Endothelial cell of umbilical vein (primary cell): ENCODE measurements around the gene NR3C1. TPM values are rescaled to one million over a fixed set of nuclear protein-coding genes. Genes with fewer than 3 reads are reported as not detected.

ENCODE experiments used
- BruUV-seq: library from RNA; stranded (reverse); fragments of 400-500 nt; replicated peaks from 2 replicates; lab custom pipeline; 2021; lab: Mats Ljungman, UMichigan
- CTCF ChIA-PET: fragments of 300-600, 350-600 bp; sonication (Branson Sonifier 250); formaldehyde crosslinking; loops from one replicate; lab custom pipeline; 2021; ENCODE audit warnings: antibody characterized with exemption, inconsistent platforms; lab: Charles Lee
- POLR2A ChIA-PET: fragments of 300-600, 350-600 bp; sonication (Branson Sonifier 250); formaldehyde crosslinking; loops from one replicate; lab custom pipeline; 2021; ENCODE audit warnings: antibody characterized with exemption, inconsistent platforms; lab: Charles Lee
- DNase-seq: peaks from one replicate; pipeline ENCODE4 v3.0.0-alpha.2; 2011; ENCODE audit warnings: low read depth, low spot score
- FAIRE-seq: peaks from 2 replicates; lab custom pipeline; 2011; peaks lifted over from hg19 to GRCh38; lab: Jason Lieb, UNC
- H2AFZ ChIP-seq: 2 replicates; pipeline ENCODE4 v1.6.0; 2012; ENCODE audit warnings: low read depth, low read length, control low read depth, inconsistent platforms
- H3K27ac ChIP-seq: 2 replicates; pipeline ENCODE4 v1.5.1; 2011; ENCODE audit warnings: low read depth, mild to moderate bottlenecking, control low read depth, low read length, moderate library complexity; ENCODE audit not compliant: insufficient read depth
- H3K27me3 ChIP-seq, 2 experiments: 2 replicates each; pipeline versions ENCODE4 v1.6.0 to v1.6.1; 2011; ENCODE audit warnings: low read length in 2 of 2, mixed read lengths in 1 of 2; ENCODE audit not compliant: control insufficient read depth in 2 of 2, insufficient read depth in 2 of 2
- H3K36me3 ChIP-seq, 2 experiments: 2 replicates in 1 of 2; 3 replicates in 1 of 2; pipeline ENCODE4 v1.5.1; 2011; ENCODE audit warnings: low read length in 2 of 2, mild to moderate bottlenecking in 1 of 2, moderate library complexity in 1 of 2; ENCODE audit not compliant: control insufficient read depth in 2 of 2, insufficient read depth in 2 of 2; ENCODE audit errors: extremely low read depth in 1 of 2
- H3K4me1 ChIP-seq: 3 replicates; pipeline ENCODE4 v1.5.1; 2011; ENCODE audit warnings: mild to moderate bottlenecking, low read length; ENCODE audit not compliant: control insufficient read depth, insufficient read depth; ENCODE audit errors: extremely low read depth
- H3K4me2 ChIP-seq: 2 replicates; pipeline ENCODE4 v1.6.1; 2011; ENCODE audit warnings: low read length, control low read depth, mixed read lengths; ENCODE audit not compliant: insufficient read depth
- H3K4me3 ChIP-seq, 3 experiments: fragments of 200-600 bp in 1 of 3; sonication (generic), shearing (Covaris generic) in 1 of 3; replicated peaks in 1 of 3; 2 replicates each; pipeline ENCODE4 v1.5.1; 2011 to 2016; ENCODE audit warnings: control low read depth in 3 of 3, low read length in 3 of 3, mild to moderate bottlenecking in 2 of 3, inconsistent platforms in 1 of 3, low read depth in 1 of 3, moderate library complexity in 1 of 3; ENCODE audit not compliant: insufficient read depth in 1 of 3
- H3K79me2 ChIP-seq: 2 replicates; pipeline ENCODE4 v1.6.0; 2012; ENCODE audit warnings: low read length, inconsistent platforms; ENCODE audit not compliant: control insufficient read depth, insufficient read depth
- H3K9ac ChIP-seq: replicated peaks from 2 replicates; pipeline ENCODE3; 2011; ENCODE audit warnings: low read length, control low read depth; ENCODE audit not compliant: insufficient read depth; ENCODE audit errors: extremely low read depth
- H3K9me1 ChIP-seq: replicated peaks from 3 replicates; pipeline ENCODE4 v1.6.0; 2011; ENCODE audit warnings: mild to moderate bottlenecking, low read length; ENCODE audit not compliant: control insufficient read depth, insufficient read depth; ENCODE audit errors: extremely low read depth
- H3K9me3 ChIP-seq: replicated peaks from 2 replicates; pipeline ENCODE4 v1.5.1; 2012; ENCODE audit warnings: low read length, inconsistent platforms; ENCODE audit not compliant: control insufficient read depth, insufficient read depth
- H4K20me1 ChIP-seq: replicated peaks from 2 replicates; pipeline ENCODE3; 2011; ENCODE audit warnings: mild to moderate bottlenecking, low read length; ENCODE audit not compliant: control insufficient read depth, insufficient read depth; ENCODE audit errors: extremely low read depth
- CTCF ChIP-seq, 2 donors: IDR thresholded peaks; 1 replicate in 1 of 2; 2 replicates in 1 of 2; pipeline ENCODE4 v1.5.1; 2011; ENCODE audit warnings: low read length in 2 of 2, mild to moderate bottlenecking in 2 of 2, moderate library complexity in 2 of 2, control low read depth in 1 of 2, inconsistent platforms in 1 of 2, low read depth in 1 of 2; ENCODE audit not compliant: insufficient read depth in 1 of 2; ENCODE audit errors: extremely low read depth in 1 of 2
- EZH2 ChIP-seq: IDR thresholded peaks from 2 replicates; pipeline ENCODE4 v1.6.1; 2012; ENCODE audit warnings: borderline replicate concordance, low read depth, mild to moderate bottlenecking, moderate library complexity, low read length, inconsistent platforms; ENCODE audit not compliant: severe bottlenecking
- GATA2 ChIP-seq: IDR thresholded peaks from 2 replicates; pipeline ENCODE4 v1.7.0; 2011; ENCODE audit warnings: low read depth, mild to moderate bottlenecking, moderate library complexity, mixed read lengths, low read length; ENCODE audit not compliant: insufficient read length, insufficient read depth
- JUN ChIP-seq: IDR thresholded peaks from 2 replicates; pipeline ENCODE4 v1.6.1; 2011; ENCODE audit warnings: borderline replicate concordance, low read depth; ENCODE audit not compliant: insufficient read length, insufficient read depth
- POLR2A ChIP-seq: IDR thresholded peaks from 2 replicates; pipeline ENCODE4 v1.6.1; 2012; ENCODE audit warnings: low read depth, mild to moderate bottlenecking, control low read depth, low read length
- POLR2AphosphoS5 ChIP-seq: IDR thresholded peaks from 2 replicates; pipeline ENCODE4 v1.6.1; 2012; ENCODE audit warnings: low read depth, mild to moderate bottlenecking, control low read depth, low read length, moderate library complexity; ENCODE audit not compliant: insufficient read depth
- dilution Hi-C: fragments of 300-500 bp; cut with MboI; formaldehyde crosslinking; loops from one replicate; pipeline ENCODE4 v1.15.0; 2019; ENCODE audit warnings: low sequenced_read_pairs; ENCODE audit not compliant: extremely low pct_ligation_motif_present
- intact Hi-C: fragments of 100-400 bp; cut with micrococcal nuclease; formaldehyde crosslinking; loops from one replicate; pipeline ENCODE4 v1.10.0; 2022
- polyA plus RNA-seq, 4 experiments: library from polyadenylated mRNA; depleted of rRNA in 3 of 4; stranded (reverse) in 3 of 4; unstranded in 1 of 4; fragments of >200 nt; gene quantifications; 2 replicates each; pipeline versions ENCODE4 v1.2.1 to v1.2.3, GENCODE V29; 2011 to 2012; ENCODE audit warnings: missing spikeins in 1 of 4
- total RNA-seq: library from RNA; stranded (reverse); gene quantifications from 2 replicates; pipeline ENCODE4 v1.2.3, GENCODE V29; 2021

NR3C1 gene
- total and polyA plus RNA-seq, 2 donors (not counting 3 experiments of a cell fraction or from before 2014, with no cell fraction given), result 4.1 to 17.0 TPM

DNA sequence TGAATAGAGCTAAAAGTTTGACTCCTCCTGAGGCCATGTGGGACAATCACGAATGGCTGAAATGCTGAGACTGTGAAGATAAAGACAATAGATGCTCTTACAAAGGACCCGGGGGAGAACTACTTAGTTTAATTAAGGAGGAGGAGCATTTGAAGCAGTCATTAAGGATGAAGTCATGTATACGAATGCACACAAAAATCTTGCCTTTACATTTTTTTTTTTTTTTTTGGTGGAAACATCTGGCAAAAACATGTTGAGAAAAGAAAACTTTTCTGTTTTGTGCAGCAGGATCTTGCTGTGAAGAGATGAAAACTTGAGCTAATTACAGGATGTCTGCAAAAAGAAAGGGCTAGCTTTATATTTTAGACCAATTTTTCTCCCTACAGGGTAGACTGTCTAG lies 42.3 kb upstream of the NR3C1 start:
- Histone ChIP-seq H3K27ac (no peak overlapping the region), H3K4me2 (no peak overlapping the region), H3K79me2 (no peaks in the 10 kb centered on the region), H3K4me3 (no peak overlapping the region), H3K9me1 (no peaks in the 10 kb centered on the region), H3K36me3 (no peaks in the 10 kb centered on the region), H3K9ac (no peak overlapping the region), H3K27me3 (no peaks in the 10 kb centered on the region), H3K4me1 (no peaks in the 10 kb centered on the region), H2AFZ (no peak overlapping the region), H3K9me3 (no peaks in the 10 kb centered on the region), H4K20me1 (no peaks in the 10 kb centered on the region)
- intact Hi-C loops (no loop called here), dilution Hi-C loops (no loop called here)
- TF ChIP-seq POLR2AphosphoS5, result no peak
- ChIA-PET CTCF (interaction anchor here (0.6 to 1.0 kb wide), 3 partner anchors 20 to 508 kb away, joined by 3 read pairs; no protein-coding TSS in a partner anchor), POLR2A (no interaction called here)
- DNase-seq (no peak), FAIRE-seq (no peak)
- BruUV-seq, result no TSS peak

- ChIA-PET CTCF (interaction anchor here (1.5 kb wide), 1 partner anchor 10 kb away, joined by 3 read pairs; no protein-coding TSS in a partner anchor), POLR2A (no interaction called here)
- intact Hi-C loops, result no loop called here
- no peaks in the 10 kb centered on the region for H3K9me1 ChIP-seq
- no peaks in the 10 kb centered on the region for H3K27me3 ChIP-seq
- H3K36me3 ChIP-seq, result no peaks in the 10 kb centered on the region
- H3K9ac ChIP-seq, result no peak overlapping the region
- no peak overlapping the region for H3K4me3 ChIP-seq
- H4K20me1 ChIP-seq, result no peaks in the 10 kb centered on the region
- H3K79me2 ChIP-seq, result no peaks in the 10 kb centered on the region
- H3K9me3 ChIP-seq, result no peaks in the 10 kb centered on the region
- no peak for FAIRE-seq
- no peak for DNase-seq
- BruUV-seq, result no TSS peak
- no peak overlapping the region for H3K27ac ChIP-seq
- dilution Hi-C loops, result no loop called here
- TF ChIP-seq GATA2 (no peak), POLR2AphosphoS5 (no peak), POLR2A (no peak), JUN (no peak), EZH2 (no peak), CTCF (IDR thresholded peaks at IDR 0.05; ENCODE audit: extremely low read depth in 1 of 2, insufficient read depth in 1 of 2, low read depth in 1 of 2, low read length in 2 of 2) (no peak)
- H2AFZ ChIP-seq, result no peak overlapping the region
- H3K4me1 ChIP-seq, result no peaks in the 10 kb centered on the region
- H3K4me2 ChIP-seq, result no peak overlapping the region
Observed at GRCh38 chr5:143443330-143443729, 39.8 kb upstream of the NR3C1 start.
